ENCODE measurements around the gene RMI2. TPM values are rescaled to one million over a fixed set of nuclear protein-coding genes. Genes with fewer than 3 reads are reported as not detected.
A peak's percentile ranks its signal among the peaks of the same experiment; 100 is the strongest.

RMI2 gene
- polyA plus RNA-seq, 1 donor (not counting 4 experiments of a cell fraction or from before 2014, with no cell fraction given): 6.8 TPM

- H3K4me2 ChIP-seq (ENCODE audit: control insufficient read depth, extremely low read depth, insufficient read depth, low read depth, low read length): peak overlapping the region; percentile 80
- no peaks in the 10 kb centered on the region for H3K36me3 ChIP-seq (ENCODE audit: control insufficient read depth in 2 of 2, extremely low read depth in 1 of 2, insufficient read depth in 2 of 2, low read length in 2 of 2)
- no peaks in the 10 kb centered on the region for H3K9me1 ChIP-seq (ENCODE audit: control insufficient read depth, extremely low read depth, insufficient read depth, low read length)
- no peak overlapping the region for H2AFZ ChIP-seq (ENCODE audit: control insufficient read depth, low read length)
- DNase-seq (ENCODE audit: low read depth, low spot score) (no peak), FAIRE-seq (no peak)
- H3K4me3 ChIP-seq (ENCODE audit: control insufficient read depth in 2 of 3, extremely low read depth in 1 of 3, insufficient read depth in 2 of 3, low read depth in 1 of 3, low read length in 3 of 3): peak overlapping the region in 1 of 3 experiments; percentile 5
- H3K27me3 ChIP-seq (ENCODE audit: control insufficient read depth, extremely low read depth, insufficient read depth, low read length): no peaks in the 10 kb centered on the region
- peak overlapping the region; percentile 58 for H3K9ac ChIP-seq (ENCODE audit: control insufficient read depth, extremely low read depth, insufficient read depth, low read length)
- H3K9me3 ChIP-seq (ENCODE audit: control insufficient read depth, low read depth, low read length): no peaks in the 10 kb centered on the region
- peak overlapping the region; percentile 86 for H3K27ac ChIP-seq (ENCODE audit: control insufficient read depth, insufficient read depth, low read length)
- dilution Hi-C loops (cut with MboI; ENCODE audit: extremely low pct_ligation_motif_present, low sequenced_read_pairs): loop anchor here (10.0 kb wide), 1 partner anchor 152 kb away; no protein-coding TSS in a partner anchor
- H3K4me1 ChIP-seq (ENCODE audit: control insufficient read depth, extremely low read depth, insufficient read depth, low read length): peaks cover 34% of the 10 kb centered on the region
- no peaks in the 10 kb centered on the region for H3K79me2 ChIP-seq (ENCODE audit: control insufficient read depth, insufficient read depth, low read length)
- H4K20me1 ChIP-seq (ENCODE audit: control insufficient read depth, extremely low read depth, insufficient read depth, low read length): no peaks in the 10 kb centered on the region
- no peak for TF ChIP-seq EZH2 (IDR thresholded peaks at IDR 0.05; ENCODE audit: low read length)
- TF ChIP-seq CTCF (optimal IDR thresholded peaks at IDR 0.05 in 1 of 3, IDR thresholded peaks at IDR 0.05 in 1 of 3, conservative IDR thresholded peaks at IDR 0.05 in 1 of 3; ENCODE audit: extremely low read depth in 1 of 3, insufficient read depth in 2 of 3, low read length in 3 of 3): peak; percentile 19 to 59 (median 30)
Observed at GRCh38 chr16:11356573-11357331, 11.5 kb downstream of the RMI2 start.

DNA sequence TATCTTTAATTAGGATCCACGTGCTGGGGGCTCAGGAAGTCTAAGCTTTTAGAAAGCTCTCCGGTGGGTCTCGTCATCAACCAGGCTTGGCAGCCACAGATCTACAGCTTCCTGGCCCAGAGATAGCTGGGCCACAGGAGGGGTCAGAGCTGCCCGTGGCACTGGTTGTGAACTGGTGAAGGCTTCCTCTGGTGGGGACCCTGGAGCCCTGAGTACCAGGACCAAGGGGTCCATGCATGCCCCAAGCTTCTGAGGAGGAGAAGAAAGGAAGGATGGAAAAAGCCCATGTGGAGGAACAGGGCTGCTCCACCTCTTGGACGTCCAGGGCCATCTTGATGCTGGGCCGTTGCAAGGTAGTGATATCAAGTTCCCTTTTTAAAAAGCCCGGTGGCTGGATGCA is 13.3 kb downstream of the RMI2 start:
- FAIRE-seq: no peak
- Histone ChIP-seq H4K20me1 (ENCODE audit: control insufficient read depth, extremely low read depth, insufficient read depth, low read length) (no peaks in the 10 kb centered on the region), H3K4me2 (ENCODE audit: control insufficient read depth, extremely low read depth, insufficient read depth, low read depth, low read length) (no peak overlapping the region), H3K9ac (ENCODE audit: control insufficient read depth, extremely low read depth, insufficient read depth, low read length) (no peak overlapping the region), H3K27me3 (ENCODE audit: control insufficient read depth, extremely low read depth, insufficient read depth, low read length) (no peaks in the 10 kb centered on the region), H2AFZ (ENCODE audit: control insufficient read depth, low read length) (no peak overlapping the region), H3K27ac (ENCODE audit: control insufficient read depth, insufficient read depth, low read length) (no peak overlapping the region), H3K9me1 (ENCODE audit: control insufficient read depth, extremely low read depth, insufficient read depth, low read length) (no peaks in the 10 kb centered on the region), H3K9me3 (ENCODE audit: control insufficient read depth, low read depth, low read length) (no peaks in the 10 kb centered on the region), H3K36me3 (ENCODE audit: control insufficient read depth in 2 of 2, extremely low read depth in 1 of 2, insufficient read depth in 2 of 2, low read length in 2 of 2) (no peaks in the 10 kb centered on the region), H3K4me3 (ENCODE audit: control insufficient read depth in 2 of 3, extremely low read depth in 1 of 3, insufficient read depth in 2 of 3, low read depth in 1 of 3, low read length in 3 of 3) (no peak overlapping the region), H3K79me2 (ENCODE audit: control insufficient read depth, insufficient read depth, low read length) (no peaks in the 10 kb centered on the region), H3K4me1 (ENCODE audit: control insufficient read depth, extremely low read depth, insufficient read depth, low read length) (peaks cover 34% of the 10 kb centered on the region)
- dilution Hi-C loops (cut with MboI; ENCODE audit: extremely low pct_ligation_motif_present, low sequenced_read_pairs): loop anchor here (10.0 kb wide), 1 partner anchor 154 kb away; no protein-coding TSS in a partner anchor
- TF ChIP-seq CTCF (optimal IDR thresholded peaks at IDR 0.05 in 1 of 3, IDR thresholded peaks at IDR 0.05 in 1 of 3, conservative IDR thresholded peaks at IDR 0.05 in 1 of 3; ENCODE audit: extremely low read depth in 1 of 3, insufficient read depth in 2 of 3, low read length in 3 of 3): no peak
- no peak for TF ChIP-seq EZH2 (IDR thresholded peaks at IDR 0.05; ENCODE audit: low read length)
- no peak for DNase-seq (ENCODE audit: low read depth, low spot score)
